HepG2 (cell line): ENCODE measurements around the gene MAMLD1. TPM values are rescaled to one million over a fixed set of nuclear protein-coding genes. Genes with fewer than 3 reads are reported as not detected.

Experiments used
- CSRNP2 ChIP-seq: sonication (generic); formaldehyde crosslinking; conservative IDR thresholded peaks from 2 replicates; pipeline ENCODE4 v1.8.0; 2022; ENCODE audit warnings: low read depth, missing genetic modification reagents
- E2F2 ChIP-seq: sonication (generic); formaldehyde crosslinking; IDR thresholded peaks from 2 replicates; pipeline ENCODE4 v1.4.0; 2020; ENCODE audit warnings: missing genetic modification reagents, borderline replicate concordance
- IKZF4 ChIP-seq: sonication (generic); formaldehyde crosslinking; IDR thresholded peaks from 2 replicates; pipeline ENCODE4 v1.5.1; 2020; ENCODE audit warnings: borderline replicate concordance, mild to moderate bottlenecking, low read depth, missing genetic modification reagents; ENCODE audit errors: not compliant biosample characterization
- IRF2 ChIP-seq: IDR thresholded peaks from 2 replicates; pipeline ENCODE4 v1.6.1; 2018; ENCODE audit warnings: missing genetic modification reagents, missing compliant biosample characterization
- IRX3 ChIP-seq: sonication (generic); formaldehyde crosslinking; IDR thresholded peaks from 2 replicates; pipeline ENCODE4 v1.8.1; 2023; ENCODE audit warnings: mild to moderate bottlenecking, low read depth, missing genetic modification reagents, borderline replicate concordance
- KDM6A ChIP-seq: IDR thresholded peaks from 2 replicates; pipeline ENCODE4 v1.6.1; 2016; ENCODE audit warnings: low read depth
- KLF6 ChIP-seq: IDR thresholded peaks from 2 replicates; pipeline ENCODE4 v1.8.0; 2016; ENCODE audit warnings: missing biosample characterization, missing genetic modification reagents
- PCBP1 ChIP-seq: fragments of 200-400 bp; formaldehyde crosslinking; IDR thresholded peaks from 2 replicates; pipeline ENCODE4 v1.6.1; 2017; ENCODE audit warnings: mild to moderate bottlenecking, low read depth, low read length, borderline replicate concordance
- PHF21A ChIP-seq: sonication (generic); formaldehyde crosslinking; IDR thresholded peaks from 2 replicates; pipeline ENCODE4 v1.5.0; 2020; ENCODE audit warnings: mild to moderate bottlenecking, missing genetic modification reagents
- SNAPC2 ChIP-seq: sonication (generic); formaldehyde crosslinking; IDR thresholded peaks from 2 replicates; pipeline ENCODE4 v1.8.1; 2022; ENCODE audit warnings: mild to moderate bottlenecking, missing genetic modification reagents
- SP140L ChIP-seq: sonication (generic); formaldehyde crosslinking; IDR thresholded peaks from 2 replicates; pipeline ENCODE4 v1.4.0; 2020; ENCODE audit warnings: missing genetic modification reagents, borderline replicate concordance
- ZNF335 ChIP-seq: sonication (generic); formaldehyde crosslinking; IDR thresholded peaks from 2 replicates; pipeline ENCODE4 v1.4.0; 2020; ENCODE audit warnings: missing genetic modification reagents
- ZNF468 ChIP-seq: sonication (generic); formaldehyde crosslinking; IDR thresholded peaks from 2 replicates; pipeline ENCODE4 v1.8.0; 2022; ENCODE audit warnings: mild to moderate bottlenecking, moderate library complexity, missing genetic modification reagents
- ZNF639 ChIP-seq: conservative IDR thresholded peaks from 2 replicates; pipeline ENCODE4 v1.6.1; 2018; ENCODE audit warnings: missing genetic modification reagents
- ZNF709 ChIP-seq: sonication (generic); formaldehyde crosslinking; IDR thresholded peaks from 2 replicates; pipeline ENCODE4 v1.5.0; 2020; ENCODE audit warnings: mild to moderate bottlenecking, missing genetic modification reagents
- ZSCAN29 ChIP-seq: sonication (generic); formaldehyde crosslinking; conservative IDR thresholded peaks from 2 replicates; pipeline ENCODE4 v1.4.0; 2020; ENCODE audit warnings: mild to moderate bottlenecking, missing genetic modification reagents
- ZXDC ChIP-seq: sonication (generic); formaldehyde crosslinking; IDR thresholded peaks from 2 replicates; pipeline ENCODE4 v1.5.0; 2020; ENCODE audit warnings: mild to moderate bottlenecking, missing genetic modification reagents
- polyA plus RNA-seq, 8 experiments: library from polyadenylated mRNA; depleted of rRNA in 3 of 8; stranded (reverse) in 7 of 8; unstranded in 1 of 8; fragments of >200 nt; fragmentation: Illumina TruSeq in 4 of 8; extraction: Trizol in 4 of 8; gene quantifications; 2 replicates each; pipeline versions ENCODE4 v1.2.1 to v1.2.3, GENCODE V29; 2011 to 2016; ENCODE audit warnings: low read depth in 4 of 8, missing spikeins in 1 of 8, mixed read lengths in 1 of 8; ENCODE audit not compliant: insufficient read depth in 1 of 8
- total RNA-seq, 5 experiments: library from RNA; depleted of rRNA; stranded (reverse); fragments of >200 nt; fragmentation: Illumina TruSeq; extraction: Trizol; gene quantifications; 2 replicates each; pipeline ENCODE4 v1.2.3, GENCODE V29; 2016; ENCODE audit warnings: low read depth in 1 of 5
- TF ChIP-seq, protein P1 (sequence below): sonication (generic); formaldehyde crosslinking; conservative IDR thresholded peaks from 2 replicates; pipeline ENCODE4 v1.8.1; 2023; ENCODE audit warnings: missing genetic modification reagents
- TF ChIP-seq, protein P2 (sequence below): sonication (generic); formaldehyde crosslinking; IDR thresholded peaks from 2 replicates; pipeline ENCODE4 v1.9.0; 2021; ENCODE audit warnings: missing genetic modification reagents, mild to moderate bottlenecking, borderline replicate concordance

The MAMLD1 gene
- total and polyA plus RNA-seq, 2 of the 13 experiments (the other 11 are each of a cell fraction or from before 2014, with no cell fraction given): not detected

GRCh38 chrX:150547375-150548115, 184.4 kb downstream of the MAMLD1 start (continued):
- TF ChIP-seq CSRNP2: no peak
- no peak for TF ChIP-seq PCBP1
- no peak for TF ChIP-seq IRF2 (CRISPR knock-in tag)
- TF ChIP-seq IKZF4 (CRISPR knock-in tag): no peak
- TF ChIP-seq, protein P1, sequence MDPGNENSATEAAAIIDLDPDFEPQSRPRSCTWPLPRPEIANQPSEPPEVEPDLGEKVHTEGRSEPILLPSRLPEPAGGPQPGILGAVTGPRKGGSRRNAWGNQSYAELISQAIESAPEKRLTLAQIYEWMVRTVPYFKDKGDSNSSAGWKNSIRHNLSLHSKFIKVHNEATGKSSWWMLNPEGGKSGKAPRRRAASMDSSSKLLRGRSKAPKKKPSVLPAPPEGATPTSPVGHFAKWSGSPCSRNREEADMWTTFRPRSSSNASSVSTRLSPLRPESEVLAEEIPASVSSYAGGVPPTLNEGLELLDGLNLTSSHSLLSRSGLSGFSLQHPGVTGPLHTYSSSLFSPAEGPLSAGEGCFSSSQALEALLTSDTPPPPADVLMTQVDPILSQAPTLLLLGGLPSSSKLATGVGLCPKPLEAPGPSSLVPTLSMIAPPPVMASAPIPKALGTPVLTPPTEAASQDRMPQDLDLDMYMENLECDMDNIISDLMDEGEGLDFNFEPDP (CRISPR knock-in tag): no peak
- TF ChIP-seq E2F2 (CRISPR knock-in tag): no peak
- TF ChIP-seq ZNF335 (CRISPR knock-in tag): no peak
- peak; percentile 30; the same call in 1 of the 2 replicates for TF ChIP-seq ZNF709 (CRISPR knock-in tag)
- no peak for TF ChIP-seq KLF6
- TF ChIP-seq ZNF639 (CRISPR knock-in tag): no peak
- no peak for TF ChIP-seq SP140L (CRISPR knock-in tag)
- TF ChIP-seq ZSCAN29: no peak
- peak; percentile 39; the same call in 1 of the 2 replicates for TF ChIP-seq PHF21A (CRISPR knock-in tag)
- no peak for TF ChIP-seq SNAPC2 (CRISPR knock-in tag)
- TF ChIP-seq IRX3 (CRISPR knock-in tag): 0 out of 2 replicates have a peak, but pooled peaks have one; percentile 55
- TF ChIP-seq, protein P2, sequence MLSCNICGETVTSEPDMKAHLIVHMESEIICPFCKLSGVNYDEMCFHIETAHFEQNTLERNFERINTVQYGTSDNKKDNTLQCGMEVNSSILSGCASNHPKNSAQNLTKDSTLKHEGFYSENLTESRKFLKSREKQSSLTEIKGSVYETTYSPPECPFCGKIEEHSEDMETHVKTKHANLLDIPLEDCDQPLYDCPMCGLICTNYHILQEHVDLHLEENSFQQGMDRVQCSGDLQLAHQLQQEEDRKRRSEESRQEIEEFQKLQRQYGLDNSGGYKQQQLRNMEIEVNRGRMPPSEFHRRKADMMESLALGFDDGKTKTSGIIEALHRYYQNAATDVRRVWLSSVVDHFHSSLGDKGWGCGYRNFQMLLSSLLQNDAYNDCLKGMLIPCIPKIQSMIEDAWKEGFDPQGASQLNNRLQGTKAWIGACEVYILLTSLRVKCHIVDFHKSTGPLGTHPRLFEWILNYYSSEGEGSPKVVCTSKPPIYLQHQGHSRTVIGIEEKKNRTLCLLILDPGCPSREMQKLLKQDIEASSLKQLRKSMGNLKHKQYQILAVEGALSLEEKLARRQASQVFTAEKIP (CRISPR knock-in tag): no peak
- no peak for TF ChIP-seq KDM6A (CRISPR knock-in tag)
- no peak for TF ChIP-seq ZNF468
- TF ChIP-seq ZXDC: peak; percentile 36; the same call in 1 of the 2 replicates
